Right lobe of liver (tissue), 6 donors: ENCODE measurements around the gene MATN1. TPM values are rescaled to one million over a fixed set of nuclear protein-coding genes. Genes with fewer than 3 reads are reported as not detected.

Experiments
- ATAC-seq, 4 donors: fragments of 200-7000 bp; cut with Tn5 transposase; one replicate each; pipeline ENCODE4 v1.9.1; 2020; ENCODE audit warnings: mild to moderate bottlenecking in 4 of 4, moderate library complexity in 4 of 4
- DNase-seq, 3 donors: peaks; one replicate each; pipeline ENCODE4 v3.0.0-alpha.2; 2020
- H3K27ac ChIP-seq, 3 donors: fragments of 200-600 bp; one replicate each; pipeline ENCODE4 v1.8.0; 2022
- H3K27me3 ChIP-seq, 2 donors: fragments of 200-600 bp; one replicate each; pipeline ENCODE4 v1.8.0; 2022
- H3K36me3 ChIP-seq, 4 donors: fragments of 200-600 bp; sonication (generic) in 1 of 4; one replicate each; pipeline versions ENCODE4 v1.5.1 to v1.8.0; 2017 to 2022; ENCODE audit warnings: control low read depth in 1 of 4
- H3K4me1 ChIP-seq, 4 donors: fragments of 200-600 bp; sonication (generic) in 1 of 4; one replicate each; pipeline versions ENCODE4 v1.5.1 to v1.8.0; 2017 to 2022; ENCODE audit warnings: control low read depth in 1 of 4
- H3K4me3 ChIP-seq, 3 donors: fragments of 200-600 bp; one replicate each; pipeline ENCODE4 v1.8.0; 2022
- H3K9me3 ChIP-seq, 4 donors: fragments of 200-600 bp; sonication (generic) in 1 of 4; one replicate each; pipeline versions ENCODE4 v1.5.1 to v1.8.0; 2017 to 2022; ENCODE audit warnings: control low read depth in 1 of 4
- CTCF ChIP-seq, 4 donors: fragments of 200-600 bp in 3 of 4; fragments of 450-650 bp in 1 of 4; IDR thresholded peaks; one replicate each; pipeline versions ENCODE4 v1.5.1 to v1.8.0; 2016 to 2022; ENCODE audit warnings: antibody characterized with exemption in 4 of 4, mild to moderate bottlenecking in 2 of 4
- POLR2A ChIP-seq: fragments of 450-650 bp; IDR thresholded peaks from one replicate; pipeline ENCODE4 v1.6.1; 2017; ENCODE audit warnings: antibody characterized with exemption, mild to moderate bottlenecking
- WGBS: methylation state at CpG from one replicate; pipeline ENCODE4 v1.1.6; 2018; ENCODE audit warnings: low coverage, low lambda C conversion rate; ENCODE audit not compliant: insufficient coverage; ENCODE audit errors: missing lambda C conversion rate; 5-methylcytosine and 5-hydroxymethylcytosine counted together
- intact Hi-C, 2 donors: fragments of 100-400 bp; cut with DNase I; formaldehyde crosslinking; loops; one replicate each; pipeline versions ENCODE4 v1.11.2 to v1.14.1; 2022
- total RNA-seq, 6 experiments: library from RNA; depleted of rRNA in 2 of 6; stranded (reverse); fragments of >200 nt in 2 of 6; fragmentation: NEBNext Ultra II Directional in 3 of 6; extraction: Animal tissue kit (Norgen Biotek cat#: 25700) in 3 of 6; gene quantifications; one replicate each; pipeline versions ENCODE4 v1.1.0 to v1.2.4, GENCODE V29; 2016 to 2023
- donor health status: DM: no; HTN: yes; CAD: no.
- donor health status: DM: no; HTN: no; CAD: no.
- donor health status: DM: no; HTN: no; CAD: no.
- donor health status: DM: no; HTN: yes; CAD: no.
- donor health status: DM: no; HTN: yes; CAD: no.

Gene MATN1
- total RNA-seq, 6 experiments from 2014 or later: not detected

GRCh38 chr1:30745156-30745833, 21.9 kb upstream of the MATN1 start:
- Histone ChIP-seq H3K4me3 (no peak overlapping the region), H3K9me3 (no peaks in the 10 kb centered on the region), H3K27ac (no peak overlapping the region), H3K36me3 (no peaks in the 10 kb centered on the region), H3K4me1 (no peaks in the 10 kb centered on the region), H3K27me3 (no peaks in the 10 kb centered on the region)
- intact Hi-C loops: no loop called here
- ATAC-seq: peak in 3 of 4 donors; percentile 13 to 36 (median 13)
- 45% methylated on average over 7 of the region's 14 CpGs for WGBS
- TF ChIP-seq POLR2A: no peak
- TF ChIP-seq CTCF (IDR thresholded peaks at IDR 0.05): no peak
- DNase-seq: no peak

- 63% methylated on average over 6 of the region's 7 CpGs for WGBS
- Histone ChIP-seq H3K27ac (no peak overlapping the region), H3K4me1 (no peaks in the 10 kb centered on the region), H3K27me3 (no peaks in the 10 kb centered on the region), H3K36me3 (no peaks in the 10 kb centered on the region), H3K9me3 (no peaks in the 10 kb centered on the region), H3K4me3 (no peak overlapping the region)
- no peak for ATAC-seq
- intact Hi-C loops: no loop called here
- DNase-seq: no peak
- no peak for TF ChIP-seq CTCF (IDR thresholded peaks at IDR 0.05)
- TF ChIP-seq POLR2A: no peak
These were observed 20.8 kb upstream of the MATN1 start for GRCh38 chr1:30744060-30744756.

GRCh38 chr1:30743584-30744059, 20.2 kb upstream of the MATN1 start:
- no peak overlapping the region for H3K27ac ChIP-seq

GRCh38 chr1:30742963-30743559, 19.7 kb upstream of the MATN1 start:
- H3K27me3 ChIP-seq: no peaks in the 10 kb centered on the region
- TF ChIP-seq CTCF (IDR thresholded peaks at IDR 0.05): no peak
- no peak for TF ChIP-seq POLR2A
- ATAC-seq (no peak), DNase-seq (no peak)
- peaks cover 0 to 2% (median 0%) of the 10 kb centered on the region in 4 donors for H3K36me3 ChIP-seq
- no peak overlapping the region for H3K4me3 ChIP-seq
- no peak overlapping the region for H3K27ac ChIP-seq
- WGBS: 70% methylated on average over 2 of the region's 3 CpGs
- H3K4me1 ChIP-seq: no peaks in the 10 kb centered on the region
- H3K9me3 ChIP-seq: no peaks in the 10 kb centered on the region
- intact Hi-C loops: no loop called here

More at GRCh38 chr1:30743584-30744059, 20.2 kb upstream of the MATN1 start:
- peaks cover 0 to 2% (median 0%) of the 10 kb centered on the region in 4 donors for H3K36me3 ChIP-seq
- H3K9me3 ChIP-seq: no peaks in the 10 kb centered on the region
- H3K4me3 ChIP-seq: no peak overlapping the region
- intact Hi-C loops: no loop called here
- ATAC-seq: peak; percentile 22 to 44 (median 32)
- H3K27me3 ChIP-seq: no peaks in the 10 kb centered on the region
- no peak for DNase-seq
- WGBS: 28% methylated on average over 4 of the region's 4 CpGs
- TF ChIP-seq CTCF (IDR thresholded peaks at IDR 0.05) (no peak), POLR2A (no peak)
- no peaks in the 10 kb centered on the region for H3K4me1 ChIP-seq
